Sigmoid colon (tissue), 7 donors: Measurements from ENCODE around the gene MOB3B. TPM values are rescaled to one million over a fixed set of nuclear protein-coding genes. Genes with fewer than 3 reads are reported as not detected.

Experiments used
- DNase-seq: peaks from one replicate; pipeline ENCODE4 v3.0.0-alpha.2; 2019
- H3K27ac ChIP-seq, 4 donors: fragments of 200-600 bp; sonication (generic); one replicate each; pipeline ENCODE4 v1.5.1; 2016 to 2019; ENCODE audit warnings: mild to moderate bottlenecking in 1 of 4
- H3K27me3 ChIP-seq, 3 donors: fragments of 200-600 bp; sonication (generic); one replicate each; pipeline ENCODE4 v1.5.1; 2019; ENCODE audit warnings: mild to moderate bottlenecking in 1 of 3
- H3K36me3 ChIP-seq, 4 donors: fragments of 200-600 bp; sonication (generic); one replicate each; pipeline ENCODE4 v1.5.1; 2016 to 2019
- H3K4me1 ChIP-seq, 4 donors: fragments of 200-600 bp; sonication (generic); one replicate each; pipeline ENCODE4 v1.5.1; 2017 to 2019
- H3K4me3 ChIP-seq, 4 donors: fragments of 200-600 bp; sonication (generic); one replicate each; pipeline ENCODE4 v1.5.1; 2017 to 2019; ENCODE audit warnings: mild to moderate bottlenecking in 2 of 4, moderate library complexity in 1 of 4
- H3K9me3 ChIP-seq, 4 donors: fragments of 200-600 bp in 3 of 4; sonication (generic) in 3 of 4; one replicate each; pipeline versions ENCODE4 v1.5.1 to v1.6.1; 2013 to 2019
- EP300 ChIP-seq, 4 donors: sonication (generic); formaldehyde crosslinking; IDR thresholded peaks; one replicate each; pipeline ENCODE4 v1.6.1; 2017; ENCODE audit warnings: antibody characterized with exemption in 4 of 4
- POLR2A ChIP-seq, 2 donors: fragments of 450-650 bp; IDR thresholded peaks; one replicate each; pipeline ENCODE4 v1.6.1; 2016; ENCODE audit warnings: antibody characterized with exemption in 2 of 2, mild to moderate bottlenecking in 2 of 2, moderate library complexity in 2 of 2
- POLR2AphosphoS5 ChIP-seq, 4 donors: sonication (generic); formaldehyde crosslinking; IDR thresholded peaks; one replicate each; pipeline ENCODE4 v1.6.1; 2017; ENCODE audit warnings: antibody characterized with exemption in 4 of 4
- WGBS, 2 donors: extraction: QIAGEN DNeasy Blood & Tissue Kit; methylation state at CpG; one replicate each; pipeline ENCODE4 v1.1.7; 2013; 5-methylcytosine and 5-hydroxymethylcytosine counted together
- intact Hi-C: fragments of 100-400 bp; cut with DNase I; formaldehyde crosslinking; loops from one replicate; pipeline ENCODE4 v1.15.1; 2023
- polyA plus RNA-seq, 3 donors: library from polyadenylated mRNA; stranded (reverse); fragments of 200-250 nt; gene quantifications; one replicate each; pipeline ENCODE4 v1.2.3, GENCODE V29; 2013
- total RNA-seq, 4 donors: library from RNA; depleted of rRNA; stranded (reverse); fragments of >200 nt; gene quantifications; one replicate each; pipeline ENCODE4 v1.1.0, GENCODE V29; 2016
- TF ChIP-seq, protein P1 (sequence below), 4 experiments: fragments of 450-650 bp in 3 of 4; fragments of 200-600 bp in 1 of 4; IDR thresholded peaks; one replicate each; pipeline ENCODE4 v1.5.1; 2016 to 2019; ENCODE audit warnings: antibody characterized with exemption in 4 of 4, mild to moderate bottlenecking in 3 of 4, moderate library complexity in 2 of 4
- donor health status: healthy with polysubstance abuse.
- donor health status: Bipolar disorder and iron deficiency.
- donor health status: healthy.

Gene MOB3B
- total and polyA plus RNA-seq, 7 donors: 6.9 to 23.4 (median 16.1) TPM

GRCh38 chr9:27566118-27566517 lies 36.5 kb upstream of the MOB3B start:
- H3K27ac ChIP-seq: peak overlapping the region in 1 of 4 donors; percentile 53
- WGBS, 2 donors: 95 to 100% methylated on average over 1 of the region's 1 CpG
- H3K4me3 ChIP-seq: no peak overlapping the region
- H3K27me3 ChIP-seq: no peaks in the 10 kb centered on the region
- DNase-seq: no peak
- peaks cover 0 to 12% (median 5%) of the 10 kb centered on the region in 4 donors for H3K4me1 ChIP-seq
- TF ChIP-seq POLR2AphosphoS5 (IDR thresholded peaks at IDR 0.05) (no peak), EP300 (IDR thresholded peaks at IDR 0.05) (no peak), POLR2A (IDR thresholded peaks at IDR 0.05) (no peak)
- TF ChIP-seq, protein P1, sequence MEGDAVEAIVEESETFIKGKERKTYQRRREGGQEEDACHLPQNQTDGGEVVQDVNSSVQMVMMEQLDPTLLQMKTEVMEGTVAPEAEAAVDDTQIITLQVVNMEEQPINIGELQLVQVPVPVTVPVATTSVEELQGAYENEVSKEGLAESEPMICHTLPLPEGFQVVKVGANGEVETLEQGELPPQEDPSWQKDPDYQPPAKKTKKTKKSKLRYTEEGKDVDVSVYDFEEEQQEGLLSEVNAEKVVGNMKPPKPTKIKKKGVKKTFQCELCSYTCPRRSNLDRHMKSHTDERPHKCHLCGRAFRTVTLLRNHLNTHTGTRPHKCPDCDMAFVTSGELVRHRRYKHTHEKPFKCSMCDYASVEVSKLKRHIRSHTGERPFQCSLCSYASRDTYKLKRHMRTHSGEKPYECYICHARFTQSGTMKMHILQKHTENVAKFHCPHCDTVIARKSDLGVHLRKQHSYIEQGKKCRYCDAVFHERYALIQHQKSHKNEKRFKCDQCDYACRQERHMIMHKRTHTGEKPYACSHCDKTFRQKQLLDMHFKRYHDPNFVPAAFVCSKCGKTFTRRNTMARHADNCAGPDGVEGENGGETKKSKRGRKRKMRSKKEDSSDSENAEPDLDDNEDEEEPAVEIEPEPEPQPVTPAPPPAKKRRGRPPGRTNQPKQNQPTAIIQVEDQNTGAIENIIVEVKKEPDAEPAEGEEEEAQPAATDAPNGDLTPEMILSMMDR (IDR thresholded peaks at IDR 0.05): no peak
- H3K36me3 ChIP-seq: peaks cover 0 to 48% (median 4%) of the 10 kb centered on the region in 4 donors
- H3K9me3 ChIP-seq: no peaks in the 10 kb centered on the region
- intact Hi-C loops: no loop called here

GRCh38 chr9:27565696-27566095 lies 36.1 kb upstream of the MOB3B start:
- no peaks in the 10 kb centered on the region for H3K27me3 ChIP-seq
- H3K36me3 ChIP-seq: peaks cover 0 to 52% (median 7%) of the 10 kb centered on the region in 4 donors
- no peak overlapping the region for H3K4me3 ChIP-seq
- H3K4me1 ChIP-seq: peaks cover 0 to 10% (median 4%) of the 10 kb centered on the region in 4 donors
- no peak for DNase-seq
- intact Hi-C loops: no loop called here
- no peaks in the 10 kb centered on the region for H3K9me3 ChIP-seq
- H3K27ac ChIP-seq: peak overlapping the region in 1 of 4 donors; percentile 53
- TF ChIP-seq, protein P1 (IDR thresholded peaks at IDR 0.05): no peak
- TF ChIP-seq POLR2AphosphoS5 (IDR thresholded peaks at IDR 0.05) (no peak), EP300 (IDR thresholded peaks at IDR 0.05) (no peak), POLR2A (IDR thresholded peaks at IDR 0.05) (no peak)

GRCh38 chr9:27564670-27565069 lies 35.1 kb upstream of the MOB3B start:
- H3K27ac ChIP-seq: peak overlapping the region in 2 of 4 donors; percentile 3 to 53

GRCh38 chr9:27563738-27564430 lies 34.3 kb upstream of the MOB3B start:
- Histone ChIP-seq H3K9me3 (no peaks in the 10 kb centered on the region), H3K27me3 (no peaks in the 10 kb centered on the region), H3K36me3 (peaks cover 0 to 70% (median 9%) of the 10 kb centered on the region in 4 donors), H3K4me1 (peaks cover 0 to 10% (median 0%) of the 10 kb centered on the region in 4 donors), H3K4me3 (no peak overlapping the region), H3K27ac (peak overlapping the region in 2 of 4 donors; percentile 3 to 53)
- 90 to 91% methylated on average over 4 of the region's 4 CpGs for WGBS, 2 donors
- DNase-seq: no peak
- intact Hi-C loops: no loop called here
- TF ChIP-seq POLR2AphosphoS5 (IDR thresholded peaks at IDR 0.05) (no peak), EP300 (IDR thresholded peaks at IDR 0.05) (no peak)

More at GRCh38 chr9:27564670-27565069, 35.1 kb upstream of the MOB3B start:
- intact Hi-C loops: no loop called here
- H3K27me3 ChIP-seq: no peaks in the 10 kb centered on the region
- no peak for TF ChIP-seq EP300 (IDR thresholded peaks at IDR 0.05)
- TF ChIP-seq, protein P1 (IDR thresholded peaks at IDR 0.05): no peak
- TF ChIP-seq POLR2A (IDR thresholded peaks at IDR 0.05): no peak
- no peak for TF ChIP-seq POLR2AphosphoS5 (IDR thresholded peaks at IDR 0.05)
- H3K36me3 ChIP-seq: peaks cover 0 to 62% (median 9%) of the 10 kb centered on the region in 4 donors
- WGBS, 2 donors: 69 to 97% methylated on average over 1 of the region's 1 CpG
- H3K4me3 ChIP-seq: no peak overlapping the region
- peaks cover 0 to 10% (median 0%) of the 10 kb centered on the region in 4 donors for H3K4me1 ChIP-seq
- no peaks in the 10 kb centered on the region for H3K9me3 ChIP-seq
- no peak for DNase-seq

GRCh38 chr9:27561685-27562084 lies 32.1 kb upstream of the MOB3B start:
- Histone ChIP-seq H3K27ac (no peak overlapping the region), H3K27me3 (no peaks in the 10 kb centered on the region), H3K36me3 (peaks cover 2 to 88% (median 12%) of the 10 kb centered on the region in 4 donors), H3K4me1 (peaks cover 0 to 5% (median 0%) of the 10 kb centered on the region in 4 donors), H3K4me3 (no peak overlapping the region), H3K9me3 (no peaks in the 10 kb centered on the region)
- intact Hi-C loops: no loop called here
- no peak for DNase-seq
- whole genome bisulfite sequencing, 2 donors: 25 to 47% methylated on average over 3 of the region's 3 CpGs
- no peak for TF ChIP-seq EP300 (IDR thresholded peaks at IDR 0.05)
- no peak for TF ChIP-seq POLR2A (IDR thresholded peaks at IDR 0.05)
- TF ChIP-seq, protein P1 (IDR thresholded peaks at IDR 0.05): no peak
- no peak for TF ChIP-seq POLR2AphosphoS5 (IDR thresholded peaks at IDR 0.05)
